ENCODE results near the gene GNAS-AS1. TPM values are rescaled to one million over a fixed set of nuclear protein-coding genes. Genes with fewer than 3 reads are reported as not detected.

The GNAS-AS1 gene
- total and polyA plus RNA-seq, 2 of the 8 experiments (the other 6 are each of a cell fraction or from before 2014, with no cell fraction given): 4.7 to 13.7 TPM

DNA sequence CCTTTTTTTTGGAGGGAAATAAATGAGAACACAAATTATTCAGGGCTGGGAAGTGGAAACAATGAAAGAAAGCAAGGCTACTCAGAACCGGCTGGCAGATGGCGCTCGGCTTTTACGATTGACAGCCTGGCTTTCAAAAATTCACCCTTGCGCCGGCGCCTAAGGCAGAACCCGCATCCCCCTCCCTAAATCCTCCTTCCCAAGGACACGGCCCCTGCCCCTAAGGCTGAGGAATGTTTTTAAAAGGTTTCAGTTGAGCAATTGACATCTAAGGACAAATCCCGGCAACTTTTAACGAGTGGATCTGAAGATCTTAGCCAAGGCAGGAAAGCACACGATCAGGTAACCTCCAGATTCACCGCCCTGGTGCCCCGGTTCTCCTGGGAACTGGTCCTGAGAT is 18.1 kb upstream of the GNAS-AS1 start:
- ChIA-PET CTCF (ENCODE audit: partially characterized antibody) (interaction anchor here (1.0 to 4.7 kb wide), 5 partner anchors 15 to 588 kb away, joined by 3 to 61 read pairs (median 5); no protein-coding TSS in a partner anchor), POLR2A (ENCODE audit: partially characterized antibody) (interaction anchor here (1.6 kb wide), 1 partner anchor 14 kb away, joined by 3 read pairs; no protein-coding TSS in a partner anchor)
- H3K27ac ChIP-seq (ENCODE audit: low read depth, low read length): no peak overlapping the region
- H3K18ac ChIP-seq (ENCODE audit: extremely low read depth, low read length): no peak overlapping the region
- H2BK20ac ChIP-seq (ENCODE audit: low read length): no peak overlapping the region
- no peak overlapping the region for H3K14ac ChIP-seq (ENCODE audit: insufficient read length)
- no peak overlapping the region for H4K8ac ChIP-seq (ENCODE audit: extremely low read depth, insufficient read depth, low read length)
- no peak for FAIRE-seq
- WGBS, 2 experiments (ENCODE audit: extremely low coverage in 1 of 2, insufficient coverage in 1 of 2, insufficient read length in 1 of 2, insufficient replicate concordance in 2 of 2, low coverage in 1 of 2, low lambda C conversion rate in 2 of 2, missing lambda C conversion rate in 1 of 2): 67% methylated on average over 14 of the region's 14 CpGs; no CpG with 5 or more reads in 1 of the 2 experiments
- no peak overlapping the region for H3K9ac ChIP-seq (replicated peaks in 1 of 4; ENCODE audit: extremely low read depth in 1 of 4, low read depth in 3 of 4, low read length in 3 of 4)
- no peaks in the 10 kb centered on the region for H3K9me3 ChIP-seq (ENCODE audit: insufficient read depth in 2 of 2, low read depth in 1 of 2, low read length in 1 of 2)
- no peak overlapping the region for H2BK15ac ChIP-seq (ENCODE audit: low read length)
- no peak overlapping the region for H2BK12ac ChIP-seq (ENCODE audit: low read depth, low read length)
- no peaks in the 10 kb centered on the region for H3K27me3 ChIP-seq (replicated peaks in 1 of 4; ENCODE audit: control insufficient read depth in 3 of 4, extremely low read depth in 1 of 4, insufficient read depth in 3 of 4, low read length in 3 of 4)
- no peak overlapping the region for H2BK120ac ChIP-seq (replicated peaks; ENCODE audit: low read depth, low read length)
- no peak overlapping the region for H2BK5ac ChIP-seq (ENCODE audit: low read depth, low read length)
- no peak for TF ChIP-seq NRF1 (IDR thresholded peaks at IDR 0.05; ENCODE audit: low read depth, low read length)
- no peak for TF ChIP-seq SP2 (IDR thresholded peaks at IDR 0.05; ENCODE audit: low read length)
- TF ChIP-seq, protein P1, sequence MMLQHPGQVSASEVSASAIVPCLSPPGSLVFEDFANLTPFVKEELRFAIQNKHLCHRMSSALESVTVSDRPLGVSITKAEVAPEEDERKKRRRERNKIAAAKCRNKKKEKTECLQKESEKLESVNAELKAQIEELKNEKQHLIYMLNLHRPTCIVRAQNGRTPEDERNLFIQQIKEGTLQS (IDR thresholded peaks at IDR 0.05; ENCODE audit: insufficient read depth, low read depth, low read length): no peak
- no peak for TF ChIP-seq BRCA1 (IDR thresholded peaks at IDR 0.05; ENCODE audit: low read depth, low read length)
- peak; percentile 39 to 62; a peak in 3 of 4 replicates for TF ChIP-seq RAD21 (IDR thresholded peaks at IDR 0.05 in 1 of 2, conservative IDR thresholded peaks at IDR 0.05 in 1 of 2; ENCODE audit: low read depth in 2 of 2, low read length in 2 of 2)
- no peak for TF ChIP-seq JUND (IDR thresholded peaks at IDR 0.05; ENCODE audit: low read length)
- TF ChIP-seq POLR2AphosphoS5 (IDR thresholded peaks at IDR 0.05; ENCODE audit: low read depth, low read length): no peak
- TF ChIP-seq, protein P2, sequence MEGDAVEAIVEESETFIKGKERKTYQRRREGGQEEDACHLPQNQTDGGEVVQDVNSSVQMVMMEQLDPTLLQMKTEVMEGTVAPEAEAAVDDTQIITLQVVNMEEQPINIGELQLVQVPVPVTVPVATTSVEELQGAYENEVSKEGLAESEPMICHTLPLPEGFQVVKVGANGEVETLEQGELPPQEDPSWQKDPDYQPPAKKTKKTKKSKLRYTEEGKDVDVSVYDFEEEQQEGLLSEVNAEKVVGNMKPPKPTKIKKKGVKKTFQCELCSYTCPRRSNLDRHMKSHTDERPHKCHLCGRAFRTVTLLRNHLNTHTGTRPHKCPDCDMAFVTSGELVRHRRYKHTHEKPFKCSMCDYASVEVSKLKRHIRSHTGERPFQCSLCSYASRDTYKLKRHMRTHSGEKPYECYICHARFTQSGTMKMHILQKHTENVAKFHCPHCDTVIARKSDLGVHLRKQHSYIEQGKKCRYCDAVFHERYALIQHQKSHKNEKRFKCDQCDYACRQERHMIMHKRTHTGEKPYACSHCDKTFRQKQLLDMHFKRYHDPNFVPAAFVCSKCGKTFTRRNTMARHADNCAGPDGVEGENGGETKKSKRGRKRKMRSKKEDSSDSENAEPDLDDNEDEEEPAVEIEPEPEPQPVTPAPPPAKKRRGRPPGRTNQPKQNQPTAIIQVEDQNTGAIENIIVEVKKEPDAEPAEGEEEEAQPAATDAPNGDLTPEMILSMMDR (IDR thresholded peaks at IDR 0.05; ENCODE audit: control extremely low read depth in 1 of 3, insufficient read depth in 1 of 3, low read depth in 1 of 3, low read length in 3 of 3): peak in 2 of 3 experiments; percentile 17 to 35; a peak in 2 of 4 replicates
- TF ChIP-seq SIN3A (conservative IDR thresholded peaks at IDR 0.05 in 1 of 2, IDR thresholded peaks at IDR 0.05 in 1 of 2; ENCODE audit: low read depth in 1 of 2, low read length in 2 of 2): no peak
- no peak for TF ChIP-seq CREB1 (IDR thresholded peaks at IDR 0.05)
- TF ChIP-seq TEAD4 (IDR thresholded peaks at IDR 0.05; ENCODE audit: low read depth, low read length): no peak
- no peaks in the 10 kb centered on the region for H3K4me1 ChIP-seq (replicated peaks in 1 of 4; ENCODE audit: control insufficient read depth in 3 of 4, insufficient read depth in 4 of 4, low read length in 3 of 4)
- H3K79me1 ChIP-seq (ENCODE audit: low read depth, low read length): no peaks in the 10 kb centered on the region; the same call in 1 of the 2 replicates
- no peak overlapping the region for H3K56ac ChIP-seq (replicated peaks; ENCODE audit: insufficient read length, low read depth, low read length)
- no peak overlapping the region for H3K23ac ChIP-seq (ENCODE audit: insufficient read length)
- H3K4ac ChIP-seq (replicated peaks; ENCODE audit: insufficient read length, low read depth, low read length): no peak overlapping the region
- H4K20me1 ChIP-seq (replicated peaks in 1 of 2; ENCODE audit: control insufficient read depth in 1 of 2, insufficient read depth in 2 of 2, low read length in 2 of 2): no peaks in the 10 kb centered on the region
- no peaks in the 10 kb centered on the region for H3K36me3 ChIP-seq (ENCODE audit: control insufficient read depth in 2 of 4, insufficient read depth in 4 of 4, low read length in 3 of 4)
- no peak overlapping the region for H4K91ac ChIP-seq (replicated peaks; ENCODE audit: insufficient read length, low read length)
- H3K4me3 ChIP-seq (ENCODE audit: extremely low read depth in 1 of 4, insufficient read depth in 2 of 4, low read depth in 3 of 4, low read length in 4 of 4): no peak overlapping the region
- H3K79me2 ChIP-seq (ENCODE audit: control insufficient read depth in 1 of 2, insufficient read depth in 2 of 2, low read length in 2 of 2): no peaks in the 10 kb centered on the region
- DNase-seq (ENCODE audit: low read depth in 1 of 2, low spot score in 2 of 2): no peak
- no peaks in the 10 kb centered on the region for H3K23me2 ChIP-seq (ENCODE audit: low read depth, low read length)
- H3K4me2 ChIP-seq (ENCODE audit: insufficient read depth in 1 of 2, low read depth in 2 of 2, low read length in 2 of 2): peak overlapping the region in 1 of 2 experiments; percentile 27; a peak in 1 of 4 replicates
- no peak overlapping the region for H4K5ac ChIP-seq (ENCODE audit: insufficient read length, low read depth, low read length)
- H2AK5ac ChIP-seq (ENCODE audit: low read depth, low read length): no peak overlapping the region
- no peak overlapping the region for H2AFZ ChIP-seq (ENCODE audit: low read length)
